Right lobe of liver (tissue), 4 donors: ENCODE results near the gene TXNIP.

Experiments
- POLR2A ChIP-seq: fragments of 450-650 bp; IDR thresholded peaks from one replicate; pipeline ENCODE4 v1.6.1; 2017; ENCODE audit warnings: antibody characterized with exemption, mild to moderate bottlenecking
- TF ChIP-seq, protein P1 (sequence below), 4 donors: fragments of 200-600 bp in 3 of 4; fragments of 450-650 bp in 1 of 4; IDR thresholded peaks; one replicate each; pipeline versions ENCODE4 v1.5.1 to v1.8.0; 2016 to 2022; ENCODE audit warnings: antibody characterized with exemption in 4 of 4, mild to moderate bottlenecking in 2 of 4
- donor health status: DM: no; HTN: no; CAD: no.
- donor health status: DM: no; HTN: no; CAD: no.
- donor health status: DM: no; HTN: yes; CAD: no.

DNA sequence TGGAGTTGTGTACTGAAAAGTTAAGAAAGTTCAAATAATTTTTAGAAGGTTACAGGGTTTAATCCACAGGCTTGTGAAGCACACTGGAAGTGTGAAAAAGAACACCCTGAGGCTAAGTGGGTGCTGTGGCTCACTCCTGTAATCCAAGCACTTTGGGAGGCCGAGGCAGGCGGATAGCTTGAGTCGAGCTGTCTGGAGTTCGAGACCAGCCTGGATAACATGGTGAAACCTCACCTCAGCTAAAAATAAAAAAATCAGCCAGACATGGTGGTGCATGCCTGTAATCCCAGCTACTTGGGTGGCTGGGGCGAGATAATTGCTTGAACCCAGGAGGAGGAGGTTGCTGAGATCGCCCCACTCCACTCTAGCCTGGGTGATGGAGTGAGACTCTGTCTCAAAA lies 9.8 kb downstream of the TXNIP start:
- TF ChIP-seq, protein P1, sequence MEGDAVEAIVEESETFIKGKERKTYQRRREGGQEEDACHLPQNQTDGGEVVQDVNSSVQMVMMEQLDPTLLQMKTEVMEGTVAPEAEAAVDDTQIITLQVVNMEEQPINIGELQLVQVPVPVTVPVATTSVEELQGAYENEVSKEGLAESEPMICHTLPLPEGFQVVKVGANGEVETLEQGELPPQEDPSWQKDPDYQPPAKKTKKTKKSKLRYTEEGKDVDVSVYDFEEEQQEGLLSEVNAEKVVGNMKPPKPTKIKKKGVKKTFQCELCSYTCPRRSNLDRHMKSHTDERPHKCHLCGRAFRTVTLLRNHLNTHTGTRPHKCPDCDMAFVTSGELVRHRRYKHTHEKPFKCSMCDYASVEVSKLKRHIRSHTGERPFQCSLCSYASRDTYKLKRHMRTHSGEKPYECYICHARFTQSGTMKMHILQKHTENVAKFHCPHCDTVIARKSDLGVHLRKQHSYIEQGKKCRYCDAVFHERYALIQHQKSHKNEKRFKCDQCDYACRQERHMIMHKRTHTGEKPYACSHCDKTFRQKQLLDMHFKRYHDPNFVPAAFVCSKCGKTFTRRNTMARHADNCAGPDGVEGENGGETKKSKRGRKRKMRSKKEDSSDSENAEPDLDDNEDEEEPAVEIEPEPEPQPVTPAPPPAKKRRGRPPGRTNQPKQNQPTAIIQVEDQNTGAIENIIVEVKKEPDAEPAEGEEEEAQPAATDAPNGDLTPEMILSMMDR (IDR thresholded peaks at IDR 0.05) = no peak
- TF ChIP-seq POLR2A = no peak
